ENCODE measurements around the gene CYSRT1. TPM values are rescaled to one million over a fixed set of nuclear protein-coding genes. Genes with fewer than 3 reads are reported as not detected.

The CYSRT1 gene
- polyA plus RNA-seq, 3 donors = 3.1 to 6.6 (median 5.6) TPM

GRCh38 chr9:137265496-137266161 lies 40.7 kb downstream of the CYSRT1 start:
- DNase-seq (ENCODE audit: low read depth in 3 of 3, low spot score in 2 of 3) = no peak

- no peak for DNase-seq (ENCODE audit: low read depth in 3 of 3, low spot score in 2 of 3)
These were observed 41.2 kb downstream of the CYSRT1 start for GRCh38 chr9:137266162-137266527.

GRCh38 chr9:137266585-137267453 lies 41.8 kb downstream of the CYSRT1 start:
- DNase-seq (ENCODE audit: low read depth in 3 of 3, low spot score in 2 of 3) = no peak

- no peak for DNase-seq (ENCODE audit: low read depth in 3 of 3, low spot score in 2 of 3)
These were observed 43.0 kb downstream of the CYSRT1 start for GRCh38 chr9:137267933-137268355.

- no peak for DNase-seq (ENCODE audit: low read depth in 3 of 3, low spot score in 2 of 3)
These were observed 43.7 kb downstream of the CYSRT1 start for GRCh38 chr9:137268538-137269201.

- DNase-seq (ENCODE audit: low read depth in 3 of 3, low spot score in 2 of 3) = no peak
These were observed 44.3 kb downstream of the CYSRT1 start for GRCh38 chr9:137269231-137269772.

GRCh38 chr9:137270929-137271695 lies 46.1 kb downstream of the CYSRT1 start:
- DNase-seq (ENCODE audit: low read depth in 3 of 3, low spot score in 2 of 3) = no peak

GRCh38 chr9:137271696-137272076 lies 46.7 kb downstream of the CYSRT1 start:
- no peak for DNase-seq (ENCODE audit: low read depth in 3 of 3, low spot score in 2 of 3)

GRCh38 chr9:137272241-137273094 lies 47.5 kb downstream of the CYSRT1 start:
- DNase-seq (ENCODE audit: low read depth in 3 of 3, low spot score in 2 of 3) = no peak

GRCh38 chr9:137273095-137273490 lies 48.1 kb downstream of the CYSRT1 start:
- DNase-seq (ENCODE audit: low read depth in 3 of 3, low spot score in 2 of 3) = no peak

GRCh38 chr9:137273611-137274320 lies 48.8 kb downstream of the CYSRT1 start:
- DNase-seq (ENCODE audit: low read depth in 3 of 3, low spot score in 2 of 3) = no peak

- no peak for DNase-seq (ENCODE audit: low read depth in 3 of 3, low spot score in 2 of 3)
These were observed 50.2 kb downstream of the CYSRT1 start for GRCh38 chr9:137275203-137275587.

Other genes starting within 250 kb of the CYSRT1 start
- 10 to 100 TPM; 20.9 to 29.3 (median 25.4) TPM for gene PTGDS, start 247.7 kb upstream of the CYSRT1 start, polyA plus RNA-seq (ENCODE audit: insufficient read length in 3 of 3)
- gene LCNL1, start 242.2 kb upstream of the CYSRT1 start, polyA plus RNA-seq (ENCODE audit: insufficient read length in 3 of 3) = under 1 TPM; 0.03 to 0.23 (median 0.12) TPM
- gene PAXX, start 232.8 kb upstream of the CYSRT1 start, polyA plus RNA-seq (ENCODE audit: insufficient read length in 3 of 3) = 10 to 100 TPM; 22.3 to 27.0 (median 24.4) TPM
- under 1 TPM in 2 of 3 donors, not detected in 1; 0.36 to 0.38 TPM for gene CLIC3, start 228.6 kb upstream of the CYSRT1 start, polyA plus RNA-seq (ENCODE audit: insufficient read length in 3 of 3)
- gene ABCA2, start 196.9 kb upstream of the CYSRT1 start, polyA plus RNA-seq (ENCODE audit: insufficient read length in 3 of 3) = 10 to 100 TPM; 42.0 to 49.0 (median 46.3) TPM
- gene FUT7, start 193.1 kb upstream of the CYSRT1 start, polyA plus RNA-seq (ENCODE audit: insufficient read length in 3 of 3) = under 1 TPM in 1 of 3 donors, not detected in 2; 0.06 TPM
- gene NPDC1, start 179.0 kb upstream of the CYSRT1 start, polyA plus RNA-seq (ENCODE audit: insufficient read length in 3 of 3) = 10 to 100 TPM; 16.3 to 20.1 (median 18.7) TPM
- 1 to 10 TPM; 2.9 to 3.9 (median 3.3) TPM for gene ENTPD2, start 171.1 kb upstream of the CYSRT1 start, polyA plus RNA-seq (ENCODE audit: insufficient read length in 3 of 3)
- 1 to 10 TPM; 5.4 to 6.2 (median 5.9) TPM for gene SAPCD2, start 154.6 kb upstream of the CYSRT1 start, polyA plus RNA-seq (ENCODE audit: insufficient read length in 3 of 3)
- 1 to 10 TPM; 3.5 to 5.4 (median 3.8) TPM for gene UAP1L1, start 147.7 kb upstream of the CYSRT1 start, polyA plus RNA-seq (ENCODE audit: insufficient read length in 3 of 3)
- gene MAN1B1, start 138.2 kb upstream of the CYSRT1 start, polyA plus RNA-seq (ENCODE audit: insufficient read length in 3 of 3) = 10 to 100 TPM; 43.6 to 48.3 (median 47.0) TPM
- gene DPP7, start 110.4 kb upstream of the CYSRT1 start, polyA plus RNA-seq (ENCODE audit: insufficient read length in 3 of 3) = 10 to 100 TPM; 11.8 to 19.8 (median 11.9) TPM
- not detected for gene GRIN1, start 86.0 kb upstream of the CYSRT1 start, polyA plus RNA-seq (ENCODE audit: insufficient read length in 3 of 3)
- gene LRRC26, start 55.1 kb upstream of the CYSRT1 start, polyA plus RNA-seq (ENCODE audit: insufficient read length in 3 of 3) = not detected
- gene TMEM210, start 53.1 kb upstream of the CYSRT1 start, polyA plus RNA-seq (ENCODE audit: insufficient read length in 3 of 3) = not detected
- 10 to 100 TPM; 29.1 to 34.5 (median 31.9) TPM for gene ANAPC2, start 36.6 kb upstream of the CYSRT1 start, polyA plus RNA-seq (ENCODE audit: insufficient read length in 3 of 3)
- gene SSNA1, start 36.5 kb upstream of the CYSRT1 start, polyA plus RNA-seq (ENCODE audit: insufficient read length in 3 of 3) = 10 to 100 TPM; 41.4 to 52.2 (median 43.2) TPM
- gene TPRN, start 24.4 kb upstream of the CYSRT1 start, polyA plus RNA-seq (ENCODE audit: insufficient read length in 3 of 3) = 10 to 100 TPM; 12.8 to 15.5 (median 13.2) TPM
- 10 to 100 TPM; 39.7 to 44.3 (median 42.6) TPM for gene TMEM203, start 19.5 kb upstream of the CYSRT1 start, polyA plus RNA-seq (ENCODE audit: insufficient read length in 3 of 3)
- gene NDOR1, start 19.5 kb upstream of the CYSRT1 start, polyA plus RNA-seq (ENCODE audit: insufficient read length in 3 of 3) = 1 to 10 TPM; 7.6 to 8.2 (median 8.2) TPM
- 1 to 10 TPM; 5.1 to 7.2 (median 5.2) TPM for gene RNF208, start 2.9 kb upstream of the CYSRT1 start, polyA plus RNA-seq (ENCODE audit: insufficient read length in 3 of 3)
- 1 to 10 TPM; 3.0 to 8.0 (median 4.6) TPM for gene RNF224, start 2.3 kb downstream of the CYSRT1 start, polyA plus RNA-seq (ENCODE audit: insufficient read length in 3 of 3)
- 1 to 10 TPM; 2.8 to 6.0 (median 5.2) TPM for gene SLC34A3, start 5.7 kb downstream of the CYSRT1 start, polyA plus RNA-seq (ENCODE audit: insufficient read length in 3 of 3)
- 100 to 1,000 TPM; 332 to 418 (median 352) TPM for gene TUBB4B, start 16.1 kb downstream of the CYSRT1 start, polyA plus RNA-seq (ENCODE audit: insufficient read length in 3 of 3)
- 1 to 10 TPM in 2 of 3 donors, under 1 TPM in 1; 0.75 to 1.6 (median 1.1) TPM for gene STPG3, start 26.1 kb downstream of the CYSRT1 start, polyA plus RNA-seq (ENCODE audit: insufficient read length in 3 of 3)
- gene NELFB, start 30.2 kb downstream of the CYSRT1 start, polyA plus RNA-seq (ENCODE audit: insufficient read length in 3 of 3) = 10 to 100 TPM; 45.5 to 54.0 (median 51.3) TPM
- 1 to 10 TPM; 3.7 to 4.3 (median 4.2) TPM for gene TOR4A, start 52.6 kb downstream of the CYSRT1 start, polyA plus RNA-seq (ENCODE audit: insufficient read length in 3 of 3)
- 1 to 10 TPM; 5.3 to 7.5 (median 6.4) TPM for gene NRARP, start 77.1 kb downstream of the CYSRT1 start, polyA plus RNA-seq (ENCODE audit: insufficient read length in 3 of 3)
- 1 to 10 TPM; 8.7 to 9.2 (median 8.9) TPM for gene EXD3, start 198.0 kb downstream of the CYSRT1 start, polyA plus RNA-seq (ENCODE audit: insufficient read length in 3 of 3)
- 1 to 10 TPM; 3.9 to 4.9 (median 4.8) TPM for gene NOXA1, start 198.2 kb downstream of the CYSRT1 start, polyA plus RNA-seq (ENCODE audit: insufficient read length in 3 of 3)
- under 1 TPM; 0.19 to 0.34 (median 0.25) TPM for gene ENTPD8, start 216.2 kb downstream of the CYSRT1 start, polyA plus RNA-seq (ENCODE audit: insufficient read length in 3 of 3)
- 10 to 100 TPM; 51.0 to 58.8 (median 57.3) TPM for gene NSMF, start 234.2 kb downstream of the CYSRT1 start, polyA plus RNA-seq (ENCODE audit: insufficient read length in 3 of 3)